ENCODE measurements around the gene MEF2D.
A peak's percentile ranks its signal among the peaks of the same experiment; 100 is the strongest.

The MEF2D gene

GRCh38 chr1:156510709-156511108, 10.1 kb upstream of the MEF2D start:
- H3K9me3 Mint-ChIP-seq = no peaks in the 10 kb centered on the region
- no peak overlapping the region for H3K27ac Mint-ChIP-seq
- DNase-seq = no peak
- no peaks in the 10 kb centered on the region for H3K36me3 Mint-ChIP-seq (ENCODE audit: low read depth)
- H3K4me1 Mint-ChIP-seq (ENCODE audit: low read depth) = peaks cover 47% of the 10 kb centered on the region
- no peak overlapping the region for H3K4me3 Mint-ChIP-seq
- H3K27me3 Mint-ChIP-seq = no peaks in the 10 kb centered on the region

- peaks cover 2% of the 10 kb centered on the region for H3K9me3 Mint-ChIP-seq
- no peak for DNase-seq
- H3K4me1 Mint-ChIP-seq (ENCODE audit: low read depth) = peaks cover 58% of the 10 kb centered on the region
- no peak overlapping the region for H3K27ac Mint-ChIP-seq
- H3K4me3 Mint-ChIP-seq = no peak overlapping the region
- H3K36me3 Mint-ChIP-seq (ENCODE audit: low read depth) = no peaks in the 10 kb centered on the region
- no peaks in the 10 kb centered on the region for H3K27me3 Mint-ChIP-seq
Observed at GRCh38 chr1:156509424-156510034, 9.0 kb upstream of the MEF2D start.

- Mint-ChIP-seq H3K36me3 (ENCODE audit: low read depth) (no peaks in the 10 kb centered on the region), H3K27me3 (no peaks in the 10 kb centered on the region), H3K9me3 (peaks cover 2% of the 10 kb centered on the region), H3K27ac (no peak overlapping the region), H3K4me1 (ENCODE audit: low read depth) (peaks cover 64% of the 10 kb centered on the region), H3K4me3 (no peak overlapping the region)
- no peak for DNase-seq
Observed at GRCh38 chr1:156508955-156509234, 8.3 kb upstream of the MEF2D start.

GRCh38 chr1:156508205-156508954, 7.8 kb upstream of the MEF2D start:
- Mint-ChIP-seq H3K36me3 (ENCODE audit: low read depth) (no peaks in the 10 kb centered on the region), H3K4me3 (peak overlapping the region; percentile 46), H3K9me3 (peaks cover 2% of the 10 kb centered on the region), H3K4me1 (ENCODE audit: low read depth) (peaks cover 69% of the 10 kb centered on the region), H3K27ac (peak overlapping the region; percentile 27), H3K27me3 (no peaks in the 10 kb centered on the region)
- no peak for DNase-seq

GRCh38 chr1:156506450-156506849, 5.9 kb upstream of the MEF2D start:
- H3K27ac Mint-ChIP-seq = peak overlapping the region; percentile 98
- H3K36me3 Mint-ChIP-seq (ENCODE audit: low read depth) = no peaks in the 10 kb centered on the region
- no peaks in the 10 kb centered on the region for H3K27me3 Mint-ChIP-seq
- H3K4me1 Mint-ChIP-seq (ENCODE audit: low read depth) = peaks cover 78% of the 10 kb centered on the region
- no peak for DNase-seq
- H3K9me3 Mint-ChIP-seq = peaks cover 2% of the 10 kb centered on the region
- H3K4me3 Mint-ChIP-seq = no peak overlapping the region

GRCh38 chr1:156505679-156506298, 5.2 kb upstream of the MEF2D start:
- no peaks in the 10 kb centered on the region for H3K36me3 Mint-ChIP-seq (ENCODE audit: low read depth)
- peaks cover 2% of the 10 kb centered on the region for H3K9me3 Mint-ChIP-seq
- peak; percentile 33 for DNase-seq
- H3K27ac Mint-ChIP-seq = peak overlapping the region; percentile 98
- H3K4me1 Mint-ChIP-seq (ENCODE audit: low read depth) = peaks cover 75% of the 10 kb centered on the region
- H3K4me3 Mint-ChIP-seq = peak overlapping the region; percentile 70
- H3K27me3 Mint-ChIP-seq = no peaks in the 10 kb centered on the region

GRCh38 chr1:156504821-156505678, 4.5 kb upstream of the MEF2D start:
- H3K9me3 Mint-ChIP-seq = peaks cover 2% of the 10 kb centered on the region
- H3K27me3 Mint-ChIP-seq = no peaks in the 10 kb centered on the region
- peaks cover 3% of the 10 kb centered on the region for H3K36me3 Mint-ChIP-seq (ENCODE audit: low read depth)
- peak overlapping the region; percentile 98 for H3K27ac Mint-ChIP-seq
- H3K4me3 Mint-ChIP-seq = peak overlapping the region; percentile 70
- peak; percentile 96 for DNase-seq
- peaks cover 75% of the 10 kb centered on the region for H3K4me1 Mint-ChIP-seq (ENCODE audit: low read depth)

GRCh38 chr1:156504438-156504813, 3.9 kb upstream of the MEF2D start:
- peak overlapping the region; percentile 98 for H3K27ac Mint-ChIP-seq
- DNase-seq = no peak
- H3K4me1 Mint-ChIP-seq (ENCODE audit: low read depth) = peaks cover 75% of the 10 kb centered on the region
- peak overlapping the region; percentile 70 for H3K4me3 Mint-ChIP-seq
- peaks cover 2% of the 10 kb centered on the region for H3K9me3 Mint-ChIP-seq
- peaks cover 4% of the 10 kb centered on the region for H3K36me3 Mint-ChIP-seq (ENCODE audit: low read depth)
- H3K27me3 Mint-ChIP-seq = no peaks in the 10 kb centered on the region

- Mint-ChIP-seq H3K27ac (peak overlapping the region; percentile 98), H3K4me3 (peak overlapping the region; percentile 70), H3K27me3 (no peaks in the 10 kb centered on the region), H3K9me3 (peaks cover 2% of the 10 kb centered on the region), H3K36me3 (ENCODE audit: low read depth) (peaks cover 4% of the 10 kb centered on the region), H3K4me1 (ENCODE audit: low read depth) (peaks cover 71% of the 10 kb centered on the region)
- no peak for DNase-seq
Observed at GRCh38 chr1:156503698-156504437, 3.3 kb upstream of the MEF2D start.

- peaks cover 6% of the 10 kb centered on the region for H3K36me3 Mint-ChIP-seq (ENCODE audit: low read depth)
- no peak overlapping the region for H3K4me3 Mint-ChIP-seq
- peaks cover 2% of the 10 kb centered on the region for H3K9me3 Mint-ChIP-seq
- H3K27ac Mint-ChIP-seq = peak overlapping the region; percentile 98
- no peaks in the 10 kb centered on the region for H3K27me3 Mint-ChIP-seq
- H3K4me1 Mint-ChIP-seq (ENCODE audit: low read depth) = peaks cover 71% of the 10 kb centered on the region
- peak; percentile 30 for DNase-seq
Observed at GRCh38 chr1:156502894-156503697, 2.5 kb upstream of the MEF2D start.

- Mint-ChIP-seq H3K4me1 (ENCODE audit: low read depth) (peaks cover 72% of the 10 kb centered on the region), H3K27ac (peak overlapping the region; percentile 98), H3K36me3 (ENCODE audit: low read depth) (peaks cover 9% of the 10 kb centered on the region), H3K27me3 (no peaks in the 10 kb centered on the region), H3K4me3 (peak overlapping the region; percentile 92), H3K9me3 (peaks cover 2% of the 10 kb centered on the region)
- DNase-seq = peak; percentile 45
Observed at GRCh38 chr1:156502391-156502893, 1.9 kb upstream of the MEF2D start.

- Mint-ChIP-seq H3K27me3 (no peaks in the 10 kb centered on the region), H3K9me3 (peaks cover 2% of the 10 kb centered on the region), H3K27ac (peak overlapping the region; percentile 98), H3K4me1 (ENCODE audit: low read depth) (peaks cover 78% of the 10 kb centered on the region), H3K4me3 (peak overlapping the region; percentile 92), H3K36me3 (ENCODE audit: low read depth) (peaks cover 11% of the 10 kb centered on the region)
- DNase-seq = peak; percentile 96
Observed at GRCh38 chr1:156500793-156501506, 375 bp upstream of the MEF2D start.

Measured in activated T-cell treated with anti-CD3 and anti-CD28 coated beads, Interleukin-2, amount 50 U/mL, for 24 hours (primary cell).